GM18951 (cell line): ENCODE measurements around the gene CLMP.

Source experiments
- POLR2A ChIP-seq: IDR thresholded peaks from 4 replicates; pipeline ENCODE4 v1.6.1; 2011; ENCODE audit warnings: mild to moderate bottlenecking; ENCODE audit not compliant: insufficient read length, insufficient read depth; ENCODE audit errors: extremely low read depth
- in situ Hi-C: fragments of 300-500 bp; cut with MboI; formaldehyde crosslinking; loops from one replicate; pipeline ENCODE4 v1.12.0; 2022; ENCODE audit warnings: low sequenced_read_pairs, mixed read lengths, inconsistent platforms; ENCODE audit not compliant: unreplicated experiment

The CLMP gene

GRCh38 chr11:123073343-123074057 lies 121.5 kb downstream of the CLMP start:
- in situ Hi-C loops = no loop called here
- TF ChIP-seq POLR2A = no peak

- TF ChIP-seq POLR2A = no peak
- in situ Hi-C loops = no loop called here
These were observed 122.3 kb downstream of the CLMP start for GRCh38 chr11:123072762-123073161.

DNA sequence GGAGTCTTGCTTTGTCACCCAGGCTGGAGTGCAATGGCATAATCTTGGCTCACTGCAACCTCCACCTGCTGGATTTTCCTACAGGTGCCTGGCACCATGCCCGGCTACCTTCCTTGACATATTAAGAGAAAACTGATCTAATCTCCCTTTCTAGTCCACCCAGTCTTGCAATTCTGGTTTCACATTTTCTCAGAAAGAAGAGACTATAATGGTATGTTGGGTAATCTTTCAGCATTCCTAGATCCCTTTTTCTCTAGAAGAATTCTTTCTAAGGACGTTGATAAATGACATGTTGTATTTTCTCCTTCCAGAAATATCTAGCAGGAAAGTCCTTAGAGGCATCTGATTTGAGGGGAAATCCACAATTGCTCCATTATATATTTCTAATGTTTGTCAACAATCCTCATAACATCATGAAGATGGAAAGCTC lies 122.7 kb downstream of the CLMP start:
- in situ Hi-C loops = no loop called here

DNA sequence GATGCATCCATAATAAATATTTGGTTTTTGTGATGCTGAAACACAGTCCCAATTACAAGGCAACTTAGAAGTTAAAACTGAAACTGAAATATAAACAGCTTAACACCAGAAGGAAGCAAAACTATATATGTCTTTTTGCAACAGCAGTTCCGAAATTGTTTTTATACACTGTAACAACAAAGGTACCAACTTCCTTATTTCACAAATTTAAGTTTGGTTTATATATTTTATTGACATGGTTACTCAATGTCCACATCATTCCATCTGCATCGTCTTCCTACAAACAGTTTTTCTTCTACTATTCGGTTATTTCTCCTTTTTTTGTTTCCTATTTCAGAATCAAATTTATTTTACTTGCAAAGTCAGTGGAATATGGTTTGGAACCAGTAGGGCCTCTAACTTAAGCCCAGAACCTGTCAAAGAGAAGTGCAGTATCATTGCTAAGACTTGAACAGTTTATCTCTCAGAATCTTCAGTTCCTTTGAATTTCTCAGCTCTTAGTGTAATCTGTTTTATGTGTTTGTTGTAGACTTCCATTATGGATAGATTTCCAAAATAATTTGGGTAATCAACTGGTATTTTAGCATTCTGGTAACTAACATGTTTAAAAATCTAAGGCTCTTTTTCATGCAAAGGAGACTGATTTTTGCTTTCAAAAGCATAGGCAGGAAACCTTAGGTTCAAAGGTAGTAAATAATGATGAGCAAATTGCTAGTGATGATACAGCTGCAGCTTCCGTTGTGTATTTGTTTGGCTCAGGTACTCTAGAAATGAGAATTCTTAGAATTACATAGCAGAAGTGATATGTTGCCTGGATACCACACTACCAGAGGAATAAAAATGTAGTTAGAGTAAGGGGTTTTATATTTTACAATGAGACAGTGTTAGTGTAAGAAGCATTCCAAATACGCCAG lies 124.9 kb downstream of the CLMP start:
- in situ Hi-C loops = no loop called here

More for the DNA sequence above, 122.7 kb downstream of the CLMP start:
- TF ChIP-seq POLR2A = no peak

GRCh38 chr11:123065621-123066020 lies 129.4 kb downstream of the CLMP start:
- in situ Hi-C loops = no loop called here
- TF ChIP-seq POLR2A = no peak

More for the DNA sequence above, 124.9 kb downstream of the CLMP start:
- TF ChIP-seq POLR2A = no peak

DNA sequence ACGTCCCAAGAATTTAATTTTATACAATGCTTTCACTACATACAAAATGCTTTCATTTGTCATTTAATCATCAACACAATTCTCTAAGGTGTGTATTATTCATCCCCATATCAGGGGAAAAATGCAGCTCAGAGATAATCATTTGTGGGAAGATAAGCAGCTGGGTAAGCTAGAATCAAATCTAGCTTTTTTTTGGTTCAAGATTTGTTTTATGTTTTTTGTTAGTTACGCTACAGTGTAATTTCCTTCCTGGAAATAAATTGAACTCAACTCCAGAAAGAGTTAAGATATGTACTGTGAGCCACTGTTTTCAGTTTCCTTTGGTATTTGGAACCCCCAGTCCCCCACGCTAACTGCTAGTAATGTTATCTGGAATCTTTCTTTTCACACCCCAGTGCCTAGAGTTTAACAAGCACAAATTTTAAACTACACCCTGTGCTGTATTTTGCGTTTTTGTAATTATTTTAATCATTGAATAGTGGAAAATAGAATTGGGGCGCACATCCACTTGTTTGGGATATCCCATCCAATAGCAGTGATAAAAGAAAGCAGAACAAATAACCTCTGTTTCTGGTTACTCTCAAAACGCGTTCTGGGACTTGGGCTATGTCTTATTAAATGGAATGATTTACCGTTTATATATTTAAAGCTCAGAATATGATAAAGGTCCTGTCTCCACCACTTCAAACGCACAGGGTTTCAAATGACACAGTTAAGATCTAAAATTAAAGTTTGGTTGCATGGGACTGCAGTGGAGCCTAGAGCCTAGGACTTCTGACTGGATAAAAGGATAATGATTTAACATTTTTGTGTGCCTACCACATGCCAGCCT lies 131.0 kb downstream of the CLMP start:
- no peak for TF ChIP-seq POLR2A
- in situ Hi-C loops = no loop called here

DNA sequence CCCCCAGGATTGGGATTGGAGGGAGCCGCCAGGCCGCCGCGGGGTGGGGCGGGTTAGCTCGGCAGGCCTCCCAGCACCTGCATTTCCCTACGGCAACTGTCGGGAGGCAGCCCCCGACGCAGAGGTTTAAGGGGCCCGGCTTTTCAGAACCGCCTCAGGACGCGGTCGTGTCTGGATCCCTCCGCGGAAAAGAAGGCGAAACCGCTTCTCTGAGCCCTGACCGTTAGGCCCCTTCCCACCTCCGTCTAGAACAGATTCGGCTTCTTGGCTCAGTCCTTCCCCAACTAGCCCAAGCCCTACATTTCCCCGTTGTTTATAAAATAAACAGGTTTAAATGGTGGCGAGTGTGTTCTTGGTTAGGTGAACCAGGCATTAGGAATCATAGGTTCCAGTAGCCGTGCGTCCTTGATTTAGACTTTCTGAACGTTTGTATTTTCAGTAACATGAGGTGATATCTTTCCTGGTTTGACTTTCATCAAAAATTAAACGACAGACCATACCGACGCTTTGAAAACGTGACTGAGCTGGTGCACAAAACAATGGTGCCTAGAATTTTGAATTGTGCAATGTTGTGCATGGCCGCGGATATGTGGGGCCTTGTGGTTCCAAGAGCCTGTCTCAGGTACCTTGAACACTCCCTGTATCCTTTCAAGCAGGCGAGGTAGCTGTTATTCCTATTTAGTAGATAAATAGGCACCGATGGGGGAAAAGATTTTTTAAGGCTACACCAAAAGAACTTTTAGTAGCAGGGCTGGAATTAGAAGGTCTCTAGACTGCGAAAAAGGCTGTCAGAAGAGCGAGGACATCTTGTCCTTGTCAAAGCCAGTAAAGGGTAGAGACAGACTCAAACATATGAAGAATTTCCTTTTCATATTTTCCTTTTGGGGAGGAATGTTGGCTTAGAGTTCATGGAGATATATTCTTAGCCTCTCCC lies 131.9 kb downstream of the CLMP start:
- peak; percentile 42 for TF ChIP-seq POLR2A
- in situ Hi-C loops = no loop called here

GRCh38 chr11:123062158-123062891 lies 132.7 kb downstream of the CLMP start:
- no peak for TF ChIP-seq POLR2A
- in situ Hi-C loops = no loop called here

GRCh38 chr11:123061403-123062157 lies 133.5 kb downstream of the CLMP start, which contains the start of gene HSPA8:
HSPA8 (minus strand) TSS chr11:123062136; CDS start chr11:123061324, 812 bp downstream.
- in situ Hi-C loops = no loop called here
- peak; percentile 99 for TF ChIP-seq POLR2A

DNA sequence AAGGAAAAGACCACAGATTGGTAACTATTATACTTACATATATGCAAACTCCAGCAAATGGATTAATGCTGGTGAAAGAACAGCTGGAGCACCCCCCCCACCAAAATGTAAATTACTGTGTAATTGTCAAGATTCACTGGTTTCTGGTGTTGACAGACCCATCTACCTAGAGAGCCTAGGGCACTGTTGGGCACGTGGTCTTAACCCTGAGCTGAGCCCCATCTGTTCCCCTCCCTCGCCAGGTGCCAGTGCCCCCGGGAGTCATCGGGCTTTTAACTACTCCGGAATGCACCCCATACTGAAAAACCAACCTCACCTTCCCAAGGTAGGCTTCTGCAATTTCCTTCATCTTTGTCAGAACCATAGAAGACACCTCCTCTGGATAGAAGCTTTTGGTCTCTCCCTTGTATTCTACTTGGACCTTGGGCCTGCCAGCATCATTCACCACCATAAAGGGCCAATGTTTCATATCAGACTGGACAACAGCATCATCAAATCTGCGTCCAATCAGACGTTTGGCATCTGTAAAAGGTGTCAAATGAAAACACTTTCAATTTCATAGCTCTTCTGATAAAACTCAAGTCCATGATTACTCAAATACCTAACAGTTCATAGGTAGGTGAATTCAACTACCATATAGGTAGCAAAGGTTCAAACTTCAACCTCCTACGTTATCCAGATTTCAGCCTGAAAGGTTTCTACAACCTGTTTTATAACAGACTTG lies 134.6 kb downstream of the CLMP start:
- TF ChIP-seq POLR2A = peak; percentile 31
- in situ Hi-C loops = no loop called here
